Right ventricle myocardium inferior (tissue), 1 donor: ENCODE results near the gene NTSR1. TPM values are rescaled to one million over a fixed set of nuclear protein-coding genes. Genes with fewer than 3 reads are reported as not detected.
"Not testable (repeated sequence)": the region's sequence is repeated elsewhere in the genome, so short reads cannot be mapped to it uniquely, and the experiment has no call there.

ENCODE experiments used
- ATAC-seq: fragments of 200-7000 bp; cut with Tn5 transposase; one replicate; pipeline ENCODE4 v1.9.1; 2020; ENCODE audit warnings: mild to moderate bottlenecking, moderate library complexity
- DNase-seq: peaks from one replicate; pipeline ENCODE4 v3.0.0; 2021; ENCODE audit errors: missing footprints
- intact Hi-C: fragments of 100-400 bp; cut with DNase I; formaldehyde crosslinking; loops from one replicate; pipeline ENCODE4 v1.11.0; 2022
- total RNA-seq: library from RNA; stranded (reverse); fragmentation: NEBNext Ultra II Directional; extraction: Animal tissue kit (Norgen Biotek cat#: 25700); gene quantifications from one replicate; pipeline ENCODE4 v1.2.1, GENCODE V29; 2021
- donor health status: DM: no; HTN: yes; CAD: no; lungs with severe emphysema.

NTSR1 gene
- total RNA-seq, 1 donor from 2014 or later, result not detected

GRCh38 chr20:62670156-62670555 lies 38.5 kb upstream of the NTSR1 start:
- DNase-seq, result no peak
- intact Hi-C loops, result no loop called here
- no peak for ATAC-seq

- intact Hi-C loops, result no loop called here
Observed at GRCh38 chr20:62670998-62671397, 37.6 kb upstream of the NTSR1 start.

GRCh38 chr20:62671765-62672164 lies 36.9 kb upstream of the NTSR1 start:
- intact Hi-C loops, result no loop called here
- ATAC-seq (no peak), DNase-seq (no peak)

More at GRCh38 chr20:62670998-62671397, 37.6 kb upstream of the NTSR1 start:
- ATAC-seq (no peak), DNase-seq (no peak)

GRCh38 chr20:62674370-62674769 lies 34.3 kb upstream of the NTSR1 start:
- intact Hi-C loops, result no loop called here
- no peak for DNase-seq
- no peak for ATAC-seq

DNA sequence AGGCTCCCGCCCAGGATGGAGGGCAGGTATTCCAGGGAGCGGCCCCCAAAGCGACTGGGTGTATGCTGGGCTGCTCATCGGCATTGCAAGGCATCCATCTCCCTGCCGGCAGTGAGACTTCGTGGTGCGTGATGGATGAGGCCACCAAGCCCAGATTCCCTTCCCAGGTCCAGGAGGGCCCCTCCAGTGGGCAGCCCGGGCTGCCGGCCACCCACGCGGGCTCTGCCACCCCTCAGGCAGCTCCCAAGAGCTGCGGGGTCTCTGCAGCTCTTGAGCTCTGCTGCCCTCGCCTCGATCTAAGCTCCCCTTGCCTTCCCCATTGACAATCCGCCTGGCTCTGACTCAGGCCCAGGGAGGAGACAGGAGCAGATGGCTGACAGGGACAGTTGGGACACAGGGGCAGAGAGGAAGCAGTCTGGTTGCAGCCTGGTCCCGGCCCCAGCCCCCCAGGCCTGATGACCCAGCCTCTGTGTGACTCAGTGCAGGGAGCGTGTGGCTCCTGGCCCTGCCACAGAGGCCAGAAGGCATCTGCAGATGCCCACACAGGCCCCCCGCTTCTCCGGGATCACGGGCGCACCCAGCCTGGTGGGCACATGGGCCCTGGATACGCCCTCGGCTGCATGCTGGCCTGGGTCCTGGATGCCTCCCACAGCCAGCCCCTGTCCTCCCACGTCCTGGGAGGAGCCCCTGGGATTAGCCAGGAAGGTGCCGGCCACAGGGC lies 33.3 kb upstream of the NTSR1 start:
- no peak for DNase-seq
- intact Hi-C loops, result no loop called here
- ATAC-seq, result no peak

DNA sequence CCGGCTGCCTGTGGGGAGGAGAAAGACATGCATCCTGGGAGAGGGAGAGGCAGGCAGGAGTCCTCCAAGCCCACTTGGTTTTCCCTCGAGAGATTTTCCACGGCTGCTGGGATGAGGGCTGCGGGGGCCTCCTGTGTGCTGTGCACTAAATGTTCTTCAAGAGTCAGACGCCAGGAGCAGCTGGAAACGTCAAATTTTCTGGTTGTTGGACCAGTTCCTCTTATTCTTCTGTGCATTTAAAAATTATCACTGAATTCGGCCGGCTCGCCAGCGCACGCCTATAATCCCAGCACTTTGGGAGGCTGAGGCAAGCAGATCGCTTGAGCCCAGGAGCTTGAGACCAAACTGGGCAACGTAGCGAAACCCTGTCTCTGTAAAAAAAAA lies 32.8 kb upstream of the NTSR1 start:
- intact Hi-C loops, result no loop called here
- ATAC-seq, result no peak
- no peak for DNase-seq

DNA sequence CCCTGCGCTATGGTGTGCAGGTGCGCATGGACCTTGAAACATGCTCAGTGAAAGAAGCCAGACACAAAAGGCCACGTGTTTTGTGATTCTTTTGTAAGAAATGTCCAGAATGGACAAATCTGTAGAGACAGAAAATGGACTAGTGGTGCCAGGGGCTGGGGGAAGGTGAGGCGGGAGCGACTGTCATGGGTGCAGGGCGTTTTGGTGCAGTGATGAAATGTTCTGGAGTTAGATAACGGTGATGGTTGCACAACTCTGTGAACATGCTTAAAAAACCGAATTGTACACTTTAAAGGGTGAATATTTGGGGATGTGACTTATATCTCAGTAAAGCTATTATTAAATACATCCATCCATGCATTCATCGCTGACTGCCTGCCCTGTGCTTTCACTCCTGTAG lies 31.7 kb upstream of the NTSR1 start:
- ATAC-seq, result no peak
- no peak for DNase-seq
- intact Hi-C loops, result no loop called here

DNA sequence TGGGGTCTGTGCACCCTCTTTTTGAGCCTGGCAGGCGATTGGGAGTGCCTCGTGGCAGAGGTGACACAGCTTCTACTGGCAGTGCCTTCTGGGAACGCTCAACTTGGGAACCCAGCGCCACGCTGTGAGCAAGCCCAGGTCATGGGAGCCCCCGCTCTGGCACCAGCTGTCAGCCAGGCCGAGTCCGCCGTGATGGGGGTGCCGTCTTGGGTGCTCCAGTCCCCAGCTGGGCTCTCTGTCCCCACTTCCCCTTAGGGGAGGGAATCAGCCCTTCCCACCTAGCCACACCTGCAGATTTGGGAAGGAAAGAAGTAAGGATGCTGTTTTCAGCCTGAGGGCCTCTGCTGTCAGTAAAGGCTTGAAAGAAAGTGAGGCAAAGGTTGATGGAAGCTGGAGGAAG lies 31.0 kb upstream of the NTSR1 start:
- no peak for ATAC-seq
- intact Hi-C loops, result no loop called here
- DNase-seq, result no peak

DNA sequence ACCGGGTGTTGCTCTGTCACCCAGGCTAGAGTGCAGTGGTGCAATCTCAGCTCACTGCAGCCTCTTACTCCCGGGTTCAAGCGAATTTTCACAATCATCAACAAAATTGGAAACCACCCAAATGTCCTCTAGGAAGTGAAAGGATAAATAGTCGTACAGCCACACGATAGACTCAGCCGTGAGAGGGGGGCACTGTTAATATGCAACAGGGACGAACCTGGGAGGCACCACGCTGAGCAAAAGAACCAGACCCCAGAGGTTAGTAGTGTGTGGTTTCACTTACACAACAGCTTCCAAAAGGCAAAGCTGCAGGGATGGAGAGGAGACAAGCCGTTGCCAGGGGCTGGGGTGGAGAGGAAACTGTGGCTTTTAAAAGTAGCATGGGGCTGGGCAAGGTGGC lies 30.1 kb upstream of the NTSR1 start:
- intact Hi-C loops, result no loop called here
- DNase-seq (no peak), ATAC-seq (no peak)

DNA sequence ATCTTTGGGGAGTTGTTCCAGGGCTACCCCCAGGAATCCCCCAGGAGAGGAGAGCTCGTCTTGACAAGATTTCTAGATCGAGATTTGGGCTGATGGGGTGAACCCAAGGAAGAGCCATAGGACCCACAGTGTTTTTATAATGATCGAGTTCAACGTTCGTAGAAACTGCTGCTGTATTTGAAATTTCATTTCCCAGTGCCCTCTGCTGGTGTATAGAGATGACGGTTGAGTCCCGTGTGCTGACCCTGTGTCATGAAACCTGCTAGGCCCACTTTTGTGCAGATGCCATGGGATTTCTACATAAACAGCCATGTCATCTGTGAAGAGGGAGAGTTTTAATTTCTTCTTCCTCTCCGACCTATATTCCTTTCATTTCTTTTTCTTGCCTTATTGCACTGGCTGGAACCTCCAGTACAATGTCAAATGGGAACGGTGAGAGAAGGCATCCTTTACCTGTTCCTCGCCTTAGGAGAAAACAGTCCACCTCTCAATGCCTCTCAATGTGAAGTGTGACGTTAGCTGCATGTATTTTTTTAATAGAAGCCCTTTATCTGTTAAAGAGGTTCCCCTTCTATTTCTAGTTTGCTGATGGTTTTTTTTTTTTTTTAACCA lies 28.6 kb upstream of the NTSR1 start:
- intact Hi-C loops, result no loop called here
- ATAC-seq (no peak), DNase-seq (no peak)

GRCh38 chr20:62682912-62683517 lies 25.6 kb upstream of the NTSR1 start:
- DNase-seq (no peak), ATAC-seq (no peak)
- intact Hi-C loops, result no loop called here

DNA sequence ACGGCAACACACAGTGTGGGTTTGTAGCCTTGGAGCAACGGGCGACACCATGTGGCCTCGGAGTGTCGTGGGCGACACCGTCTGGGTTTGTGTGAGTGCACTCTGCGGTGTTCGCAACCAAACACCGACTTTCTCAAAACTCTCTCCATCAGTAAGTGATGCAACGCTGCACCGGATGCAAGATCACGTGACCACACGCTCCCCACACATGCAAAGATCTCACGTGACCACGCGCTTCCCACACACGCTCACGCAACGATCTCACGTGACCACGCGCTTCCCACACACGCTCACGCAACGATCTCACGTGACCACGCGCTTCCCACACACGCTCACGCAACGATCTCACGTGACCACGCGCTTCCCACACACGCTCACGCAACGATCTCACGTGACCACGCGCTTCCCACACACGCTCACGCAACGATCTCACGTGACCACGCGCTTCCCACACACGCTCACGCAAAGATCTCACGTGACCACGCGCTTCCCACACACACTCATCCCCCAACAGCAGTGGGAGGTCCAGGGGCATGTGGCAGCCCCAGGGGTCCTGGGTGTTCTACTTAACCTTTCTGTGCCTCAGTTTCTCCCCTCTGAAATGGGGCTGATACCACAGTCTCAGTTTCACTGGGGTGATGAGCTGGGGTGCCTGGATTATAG lies 24.8 kb upstream of the NTSR1 start:
- ATAC-seq, intact Hi-C loops, DNase-seq: not testable (repeated sequence)

DNA sequence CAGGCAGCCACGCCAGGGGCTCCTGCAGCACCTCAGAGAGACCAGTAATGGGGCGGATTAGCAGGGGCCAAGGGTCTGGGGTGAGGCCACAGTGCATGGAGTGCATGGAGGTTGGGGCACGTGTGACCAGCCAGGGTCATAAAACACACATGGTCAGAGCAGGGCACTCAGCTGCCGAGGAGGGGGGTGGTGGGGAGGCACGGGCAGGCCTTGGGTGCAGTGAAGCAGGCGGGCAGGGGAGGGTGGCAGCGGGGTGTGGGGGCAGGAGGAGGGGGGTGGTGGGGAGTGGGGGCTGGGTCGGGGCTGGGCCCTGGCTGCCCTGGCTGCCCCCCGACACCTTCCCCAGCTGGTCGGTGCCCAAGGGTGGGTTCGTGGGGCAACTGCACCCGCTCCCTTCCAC lies 23.7 kb upstream of the NTSR1 start:
- DNase-seq (no peak), ATAC-seq (no peak)
- intact Hi-C loops, result no loop called here

DNA sequence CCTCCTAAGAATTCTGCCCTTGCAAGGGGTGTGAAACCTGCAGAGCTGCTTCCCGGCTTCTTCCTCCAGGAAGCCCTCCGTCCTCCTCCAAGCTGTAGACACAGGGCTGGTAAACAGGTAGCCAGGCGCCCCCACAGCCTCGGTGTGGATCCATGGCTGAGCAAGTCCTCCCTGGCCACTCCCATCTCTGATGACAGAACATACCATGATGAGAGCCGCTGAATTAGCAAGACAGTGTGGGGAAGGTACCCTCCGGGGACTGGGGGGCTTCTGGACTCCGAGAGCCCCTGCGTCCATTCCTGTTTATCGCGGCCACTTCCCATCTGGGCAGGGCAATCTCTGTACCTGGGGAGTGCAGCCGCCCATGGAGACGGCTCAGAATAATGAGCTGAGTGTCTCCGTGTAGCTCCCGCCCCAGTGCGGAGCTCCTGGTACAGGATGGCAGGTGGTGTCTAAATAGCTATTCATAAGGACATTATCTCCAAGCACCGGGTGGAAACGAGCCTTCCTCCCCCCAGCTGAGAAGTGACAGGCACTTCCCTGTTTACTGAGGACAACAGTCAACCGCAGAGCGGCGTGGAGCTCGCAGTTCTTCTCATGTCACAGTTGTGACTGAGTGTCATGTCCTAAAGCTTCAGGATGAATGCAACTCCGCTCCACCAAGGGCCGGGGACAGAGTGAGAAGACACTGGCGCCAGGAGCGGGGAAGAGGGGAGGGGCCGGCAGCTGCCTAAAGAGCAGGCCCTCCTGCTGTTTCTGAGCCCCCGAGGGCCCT lies 22.7 kb upstream of the NTSR1 start:
- peak; percentile 89 for DNase-seq
- intact Hi-C loops, result no loop called here
- peak; percentile 39 for ATAC-seq

DNA sequence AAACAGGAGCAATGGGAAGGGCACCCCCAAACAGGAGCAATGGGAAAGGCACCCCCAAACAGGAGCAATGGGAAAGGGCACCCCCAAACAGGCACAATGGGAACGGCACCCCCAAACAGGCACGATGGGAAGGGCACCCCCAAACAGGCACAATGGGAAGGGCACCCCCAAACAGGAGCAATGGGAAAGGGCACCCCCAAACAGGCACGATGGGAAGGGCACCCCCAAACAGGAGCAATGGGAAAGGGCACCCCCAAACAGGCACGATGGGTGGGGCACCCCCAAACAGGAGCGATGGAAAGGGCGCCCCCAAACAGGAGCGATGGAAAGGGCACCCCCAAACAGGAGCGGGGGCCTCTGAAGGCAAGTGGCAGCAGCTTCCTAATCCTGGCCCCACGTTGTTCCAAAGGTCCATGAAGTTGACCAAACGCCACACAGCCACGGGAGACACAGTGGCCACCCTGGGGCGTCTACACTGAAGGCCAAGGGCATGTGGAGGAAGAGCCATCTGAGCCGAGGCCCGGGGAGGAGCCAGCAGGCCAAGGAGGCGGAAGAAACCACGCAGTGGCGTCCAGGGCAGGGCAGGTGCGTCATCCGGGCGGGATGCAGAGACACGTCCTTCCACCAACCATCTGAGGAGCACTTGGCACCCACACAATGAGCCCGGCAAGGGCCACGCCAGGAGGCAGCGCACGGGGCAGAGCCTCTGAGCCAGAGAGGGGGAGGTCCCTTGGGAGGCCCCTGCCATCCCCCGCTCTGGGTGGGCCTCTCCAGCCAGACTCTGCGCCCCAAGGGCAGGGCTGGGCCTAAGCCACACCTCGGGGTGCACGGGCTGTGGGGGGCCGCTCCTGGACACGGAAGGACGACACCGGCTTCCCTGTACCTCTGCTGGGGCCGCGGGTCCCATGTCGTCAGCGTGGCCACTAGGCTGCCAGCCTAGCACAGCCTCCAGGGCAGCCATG lies 21.5 kb upstream of the NTSR1 start:
- ATAC-seq (no peak), DNase-seq (no peak)
- intact Hi-C loops, result no loop called here

GRCh38 chr20:62688083-62688482 lies 20.6 kb upstream of the NTSR1 start:
- no peak for ATAC-seq
- DNase-seq, result no peak
- intact Hi-C loops, result no loop called here

DNA sequence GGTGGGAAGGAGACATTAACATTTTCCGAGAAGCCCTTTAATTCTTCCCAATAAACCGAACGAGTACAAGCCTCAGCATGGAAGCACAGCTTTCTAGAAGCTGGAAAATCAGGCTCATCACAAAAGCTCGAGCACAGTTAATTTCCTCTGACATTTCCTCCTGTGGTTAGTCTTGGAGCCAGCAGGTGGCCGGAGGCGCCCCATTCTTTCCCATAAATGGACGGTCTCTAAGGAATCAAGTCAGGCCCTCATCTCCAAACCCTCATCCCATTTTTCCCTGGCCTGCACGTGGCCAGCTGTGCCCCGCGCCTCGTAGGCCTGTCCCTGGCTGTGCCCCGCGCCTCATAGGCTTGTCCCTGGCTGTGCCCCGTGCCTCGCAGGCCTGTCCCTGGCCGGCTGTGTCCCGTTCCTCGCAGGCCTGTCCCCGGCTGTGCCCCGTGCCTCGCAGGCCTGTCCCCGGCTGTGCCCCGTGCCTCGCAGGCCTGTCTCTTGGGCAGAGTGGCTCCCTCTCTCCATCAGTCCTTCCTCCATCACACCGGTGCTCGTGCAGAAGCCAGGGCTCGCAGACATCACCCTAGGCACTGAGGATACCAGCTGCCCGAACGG lies 19.7 kb upstream of the NTSR1 start:
- intact Hi-C loops, result no loop called here
- DNase-seq, result no peak
- no peak for ATAC-seq

DNA sequence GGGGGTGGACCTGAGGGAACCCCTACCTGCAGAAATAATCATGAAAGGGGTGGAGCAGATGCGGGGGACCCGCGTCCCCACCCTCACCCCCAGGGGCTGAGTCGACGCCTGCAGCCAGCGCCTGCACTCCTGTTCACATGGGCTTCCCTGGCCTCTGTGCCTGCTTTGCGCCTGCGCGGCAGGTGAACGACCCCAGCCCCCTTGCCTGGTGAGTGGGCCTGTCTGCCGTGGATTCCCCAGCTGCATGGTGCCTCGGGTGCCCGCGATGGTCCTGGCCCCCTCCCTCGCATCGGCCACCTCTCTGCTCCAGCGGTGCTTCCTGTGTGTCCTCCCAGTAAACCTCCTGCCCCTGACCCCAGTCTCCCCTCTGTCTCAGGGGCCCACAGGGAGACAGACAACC lies 18.8 kb upstream of the NTSR1 start:
- ATAC-seq (no peak), DNase-seq (no peak)
- intact Hi-C loops, result no loop called here
